Activated T-helper 2 cell treated with anti-CD3 and anti-CD28 coated beads, Interferon-gamma antibody, Interleukin-2, Interleukin-4, amounts not matched to agents 10 μg/mL and 5 μg/mL and 100 μg/mL, durations not matched to agents 14 hours and 24 hours and 36 hours (primary cell): ENCODE data around the gene SERAC1. TPM values are rescaled to one million over a fixed set of nuclear protein-coding genes. Genes with fewer than 3 reads are reported as not detected.
A peak's percentile ranks its signal among the peaks of the same experiment; 100 is the strongest.

Experiments
- DNase-seq: peaks from one replicate; pipeline ENCODE4 v3.0.0; 2021; ENCODE audit warnings: low spot score
- H3K27ac Mint-ChIP-seq: one replicate; pipeline ENCODE4 v1.8.0; 2021; ENCODE audit warnings: mixed read lengths
- H3K27me3 Mint-ChIP-seq: one replicate; pipeline ENCODE4 v1.8.0; 2021; ENCODE audit warnings: low read depth, mixed read lengths
- H3K36me3 Mint-ChIP-seq: one replicate; pipeline ENCODE4 v1.8.0; 2021; ENCODE audit warnings: low read depth, mixed read lengths
- H3K4me1 Mint-ChIP-seq: one replicate; pipeline ENCODE4 v1.8.0; 2021; ENCODE audit warnings: low read depth, mixed read lengths
- H3K4me3 Mint-ChIP-seq: one replicate; pipeline ENCODE4 v1.8.0; 2021; ENCODE audit warnings: low read depth, mild to moderate bottlenecking, moderate library complexity, mixed read lengths
- H3K9me3 Mint-ChIP-seq: one replicate; pipeline ENCODE4 v1.8.0; 2021; ENCODE audit warnings: mixed read lengths
- intact Hi-C: fragments of 100-400 bp; cut with micrococcal nuclease; formaldehyde crosslinking; loops from one replicate; pipeline ENCODE4 v1.15.1; 2023
- total RNA-seq: library from RNA; stranded (reverse); gene quantifications from 2 replicates; pipeline ENCODE4 v1.2.3, GENCODE V29; 2022

The SERAC1 gene
- total RNA-seq, 1 donor from 2014 or later, result 6.6 TPM

DNA sequence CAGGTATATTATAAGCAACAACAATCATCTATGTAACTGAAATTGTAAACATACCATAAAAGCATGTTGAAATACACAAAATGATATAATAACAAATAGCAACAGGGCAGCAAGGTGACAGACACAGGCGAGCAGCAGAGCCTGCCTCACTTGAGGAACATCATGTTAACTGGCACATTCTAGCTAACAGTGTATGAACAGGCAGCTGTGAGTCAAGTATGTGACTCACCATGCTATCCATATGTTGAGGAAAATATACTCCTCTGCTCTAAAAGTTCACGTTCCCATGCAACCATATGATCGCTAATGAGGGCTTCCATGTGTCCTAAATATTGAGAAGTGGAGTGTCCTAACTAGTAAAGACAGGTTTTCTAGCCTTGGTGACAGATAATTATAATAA lies 18.4 kb downstream of the SERAC1 start:
- H3K4me3 Mint-ChIP-seq, result no peak overlapping the region
- peaks cover 15% of the 10 kb centered on the region for H3K36me3 Mint-ChIP-seq
- H3K27me3 Mint-ChIP-seq, result no peaks in the 10 kb centered on the region
- no peak overlapping the region for H3K27ac Mint-ChIP-seq
- H3K4me1 Mint-ChIP-seq, result no peaks in the 10 kb centered on the region
- intact Hi-C loops, result no loop called here
- H3K9me3 Mint-ChIP-seq, result no peaks in the 10 kb centered on the region
- DNase-seq, result no peak

DNA sequence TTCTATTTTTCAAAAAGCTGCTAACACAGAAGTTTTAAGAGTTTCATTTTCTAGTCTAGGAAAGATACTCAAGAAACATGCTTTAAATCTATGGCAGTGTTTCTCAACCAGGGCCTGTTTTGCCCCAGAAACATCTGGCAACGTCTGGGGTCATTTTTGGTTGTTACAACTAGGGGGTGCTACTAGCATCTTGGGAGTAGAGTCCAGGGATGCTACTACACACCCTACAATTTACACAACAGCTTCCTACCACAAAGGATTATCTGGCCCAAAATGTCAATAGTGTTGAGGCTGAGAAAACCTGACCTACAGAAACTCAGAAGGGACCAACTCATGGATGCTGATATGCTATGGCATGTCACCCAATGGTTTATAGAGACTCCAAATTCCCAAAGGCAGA lies 24.4 kb downstream of the SERAC1 start:
- Mint-ChIP-seq H3K27ac (no peak overlapping the region), H3K36me3 (peaks cover 27% of the 10 kb centered on the region)
- DNase-seq, result no peak

DNA sequence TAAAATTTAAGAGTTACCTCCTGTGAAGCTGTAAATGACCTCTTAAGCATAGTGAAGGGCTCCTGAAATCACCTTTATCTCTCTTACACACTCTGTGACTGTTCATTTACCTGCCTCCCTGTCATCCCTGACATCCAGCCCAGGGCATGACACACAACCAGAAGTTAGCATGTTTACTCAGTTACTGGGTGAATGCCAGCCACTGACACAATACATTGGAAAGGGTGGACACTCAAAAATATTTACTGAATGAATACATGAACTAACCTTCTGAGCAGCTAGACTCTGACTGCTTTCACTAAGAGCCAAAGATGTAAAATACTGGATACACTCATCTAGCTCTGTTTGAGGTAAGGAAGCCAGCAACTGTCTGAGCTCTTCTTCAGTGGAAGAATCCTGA lies 25.3 kb downstream of the SERAC1 start:
- H3K9me3 Mint-ChIP-seq, result no peaks in the 10 kb centered on the region
- H3K4me3 Mint-ChIP-seq, result no peak overlapping the region
- no peak overlapping the region for H3K27ac Mint-ChIP-seq
- H3K36me3 Mint-ChIP-seq, result peaks cover 24% of the 10 kb centered on the region
- intact Hi-C loops, result no loop called here
- peaks cover 8% of the 10 kb centered on the region for H3K4me1 Mint-ChIP-seq
- no peak for DNase-seq
- H3K27me3 Mint-ChIP-seq, result no peaks in the 10 kb centered on the region

More for the DNA sequence above, 24.4 kb downstream of the SERAC1 start:
- Mint-ChIP-seq H3K4me3 (no peak overlapping the region), H3K4me1 (peaks cover 5% of the 10 kb centered on the region), H3K27me3 (no peaks in the 10 kb centered on the region), H3K9me3 (no peaks in the 10 kb centered on the region)
- intact Hi-C loops, result no loop called here

DNA sequence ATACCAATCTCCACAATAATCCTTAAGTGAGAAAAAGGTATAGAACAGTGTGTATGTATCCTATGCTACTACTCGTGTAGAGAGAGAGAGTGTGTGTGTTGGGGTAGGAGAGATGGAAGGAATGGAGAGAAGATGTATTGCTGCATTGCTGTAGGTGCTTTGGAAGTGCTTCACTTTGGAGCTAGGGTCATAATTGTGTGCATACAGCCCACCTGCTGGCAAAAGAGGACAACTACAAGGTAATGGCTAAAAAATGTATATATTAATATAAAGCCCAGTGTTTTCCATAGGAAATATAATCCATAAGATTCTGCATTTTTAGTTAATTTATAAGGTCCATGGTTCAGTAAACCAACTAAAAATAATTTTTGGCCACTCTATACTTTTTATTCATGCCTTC lies 36.1 kb downstream of the SERAC1 start:
- no peaks in the 10 kb centered on the region for H3K4me1 Mint-ChIP-seq
- no peaks in the 10 kb centered on the region for H3K27me3 Mint-ChIP-seq
- no peak overlapping the region for H3K27ac Mint-ChIP-seq
- H3K36me3 Mint-ChIP-seq, result peaks cover 10% of the 10 kb centered on the region
- H3K4me3 Mint-ChIP-seq, result no peak overlapping the region
- H3K9me3 Mint-ChIP-seq, result no peaks in the 10 kb centered on the region
- intact Hi-C loops, result no loop called here
- DNase-seq, result no peak

DNA sequence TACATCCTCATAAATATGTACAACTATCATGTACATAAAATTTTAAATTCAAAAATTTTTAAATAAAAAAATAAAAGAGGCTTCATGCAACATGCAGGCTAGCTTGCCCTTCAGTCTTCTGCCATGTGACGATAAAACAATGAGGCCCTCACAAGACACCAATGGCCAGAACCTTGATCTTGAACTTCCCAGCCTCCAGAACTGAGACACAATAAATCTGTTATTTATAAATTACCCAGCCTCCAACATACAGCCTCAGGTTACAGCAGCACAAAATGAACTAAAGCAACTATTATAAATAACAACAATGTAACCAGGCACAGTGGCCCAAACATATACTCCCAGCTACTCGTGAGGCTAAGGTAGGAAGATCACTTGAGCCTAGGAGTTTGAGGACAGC lies 42.8 kb downstream of the SERAC1 start:
- no peak overlapping the region for H3K4me3 Mint-ChIP-seq

DNA sequence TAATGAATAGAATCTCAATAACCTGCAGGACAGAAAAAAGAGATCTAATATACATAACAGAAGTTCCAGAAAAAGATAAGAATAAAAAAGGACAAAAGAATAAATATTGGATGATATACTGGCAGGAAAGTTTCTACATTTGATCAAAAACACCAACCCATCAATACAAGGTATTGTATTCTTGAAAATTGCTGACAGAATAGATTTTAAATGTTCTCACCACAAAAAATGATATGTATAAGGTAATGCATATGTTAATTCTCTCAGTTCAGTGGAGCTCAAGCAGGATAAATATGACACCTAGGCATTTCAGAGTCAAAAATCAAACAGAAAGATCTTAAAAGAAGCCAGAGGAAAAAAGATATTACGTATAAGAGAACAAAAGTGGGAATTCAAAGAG lies 43.8 kb downstream of the SERAC1 start:
- Mint-ChIP-seq H3K4me3 (no peak overlapping the region), H3K27ac (no peak overlapping the region), H3K4me1 (no peaks in the 10 kb centered on the region), H3K36me3 (peaks cover 18% of the 10 kb centered on the region), H3K9me3 (no peaks in the 10 kb centered on the region), H3K27me3 (no peaks in the 10 kb centered on the region)
- no peak for DNase-seq
- intact Hi-C loops, result no loop called here

More for the DNA sequence above, 42.8 kb downstream of the SERAC1 start:
- intact Hi-C loops, result no loop called here
- peaks cover 18% of the 10 kb centered on the region for H3K36me3 Mint-ChIP-seq
- no peak for DNase-seq
- no peaks in the 10 kb centered on the region for H3K9me3 Mint-ChIP-seq
- H3K27ac Mint-ChIP-seq, result no peak overlapping the region
- no peaks in the 10 kb centered on the region for H3K4me1 Mint-ChIP-seq
- H3K27me3 Mint-ChIP-seq, result no peaks in the 10 kb centered on the region

DNA sequence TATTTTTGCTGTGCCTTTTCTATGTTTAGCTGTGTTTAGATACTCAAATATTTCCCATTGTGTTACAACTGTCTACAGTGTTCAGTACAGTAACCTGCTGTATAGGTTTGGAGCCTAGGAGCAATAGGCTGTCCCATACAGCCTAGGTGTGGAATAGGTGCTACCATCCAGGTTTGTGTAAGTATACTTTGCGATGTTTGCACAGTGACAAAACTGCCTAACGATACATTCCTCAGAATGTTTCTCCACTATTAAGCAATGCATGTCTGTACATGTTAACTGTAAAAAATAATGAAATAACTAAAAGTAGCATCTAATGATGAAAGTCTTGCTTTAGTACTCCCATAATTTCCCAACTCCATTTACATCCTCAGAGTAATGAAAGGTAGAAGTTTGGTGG lies 46.0 kb downstream of the SERAC1 start:
- DNase-seq, result no peak
- no peaks in the 10 kb centered on the region for H3K27me3 Mint-ChIP-seq
- H3K4me3 Mint-ChIP-seq, result no peak overlapping the region
- H3K9me3 Mint-ChIP-seq, result no peaks in the 10 kb centered on the region
- intact Hi-C loops, result no loop called here
- no peak overlapping the region for H3K27ac Mint-ChIP-seq
- no peaks in the 10 kb centered on the region for H3K4me1 Mint-ChIP-seq
- H3K36me3 Mint-ChIP-seq, result peaks cover 12% of the 10 kb centered on the region

DNA sequence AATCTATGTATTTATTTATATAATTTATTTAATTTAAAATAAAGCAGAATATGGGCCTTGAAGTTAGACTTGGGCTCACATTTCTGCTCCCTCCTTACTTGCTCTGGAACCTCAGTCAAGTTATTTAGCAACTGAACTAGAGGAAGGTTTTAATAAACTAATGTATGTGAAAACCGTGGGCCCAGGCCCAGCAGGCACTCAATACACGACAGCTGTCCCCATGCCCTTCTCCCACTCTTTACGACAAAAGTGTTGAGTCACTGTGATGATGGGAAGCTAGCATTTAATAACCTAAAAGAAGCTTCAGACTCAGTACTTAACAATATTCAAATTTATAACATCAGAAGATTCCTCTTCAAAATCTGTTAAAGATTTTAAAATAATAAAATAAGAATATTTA lies 46.7 kb downstream of the SERAC1 start:
- DNase-seq, result no peak

DNA sequence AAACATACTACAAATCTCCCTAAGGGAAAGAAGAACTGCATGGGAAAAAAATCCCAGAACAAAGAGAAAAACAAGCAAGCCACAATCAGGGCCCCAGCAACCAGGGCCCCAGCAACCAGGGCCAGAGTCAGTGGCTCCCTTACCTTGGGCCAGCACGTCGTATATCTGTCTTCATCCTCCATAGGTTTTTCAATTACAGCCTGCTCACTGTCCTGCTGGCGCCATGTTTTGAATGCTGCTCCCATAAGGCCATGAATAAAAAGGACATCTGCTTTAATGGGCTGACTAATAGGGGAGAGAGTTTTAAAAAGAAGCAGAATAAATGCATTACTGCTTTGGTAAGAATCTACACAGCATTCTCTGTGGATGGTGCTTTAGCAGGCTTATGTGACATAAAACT lies 49.2 kb downstream of the SERAC1 start:
- Mint-ChIP-seq H3K36me3 (peaks cover 12% of the 10 kb centered on the region), H3K27ac (no peak overlapping the region), H3K27me3 (no peaks in the 10 kb centered on the region), H3K9me3 (no peaks in the 10 kb centered on the region), H3K4me1 (peaks cover 2% of the 10 kb centered on the region), H3K4me3 (no peak overlapping the region)
- intact Hi-C loops, result no loop called here
- DNase-seq, result no peak

More for the DNA sequence above, 46.7 kb downstream of the SERAC1 start:
- intact Hi-C loops, result no loop called here
- no peaks in the 10 kb centered on the region for H3K27me3 Mint-ChIP-seq
- no peak overlapping the region for H3K4me3 Mint-ChIP-seq
- no peaks in the 10 kb centered on the region for H3K9me3 Mint-ChIP-seq
- no peak overlapping the region for H3K27ac Mint-ChIP-seq
- no peaks in the 10 kb centered on the region for H3K4me1 Mint-ChIP-seq
- H3K36me3 Mint-ChIP-seq, result peaks cover 12% of the 10 kb centered on the region

DNA sequence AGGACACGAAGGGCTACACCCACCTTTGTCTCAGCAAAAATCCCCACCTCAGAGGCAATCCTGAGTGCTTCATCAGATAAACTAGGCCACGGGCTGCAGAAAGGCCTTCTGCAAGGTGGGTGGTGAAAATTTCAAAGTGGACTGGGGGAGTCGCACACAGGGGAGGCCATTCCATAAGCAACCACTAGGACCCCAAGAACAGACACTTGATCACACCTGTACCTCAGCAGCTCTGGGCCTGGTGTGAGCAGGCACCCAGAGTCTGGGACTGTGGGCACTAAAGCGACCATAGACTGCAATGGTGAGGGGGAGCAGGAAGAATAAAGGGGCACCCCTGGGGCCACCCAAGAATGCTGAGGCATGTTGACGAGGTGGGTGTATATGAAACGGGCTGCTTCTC lies 52.6 kb downstream of the SERAC1 start:
- H3K4me1 Mint-ChIP-seq, result peaks cover 4% of the 10 kb centered on the region
- H3K36me3 Mint-ChIP-seq, result peaks cover 19% of the 10 kb centered on the region
- H3K27ac Mint-ChIP-seq, result peak overlapping the region; percentile 5
- no peak for DNase-seq
- intact Hi-C loops, result no loop called here
- no peak overlapping the region for H3K4me3 Mint-ChIP-seq
- no peaks in the 10 kb centered on the region for H3K27me3 Mint-ChIP-seq
- H3K9me3 Mint-ChIP-seq, result no peaks in the 10 kb centered on the region

DNA sequence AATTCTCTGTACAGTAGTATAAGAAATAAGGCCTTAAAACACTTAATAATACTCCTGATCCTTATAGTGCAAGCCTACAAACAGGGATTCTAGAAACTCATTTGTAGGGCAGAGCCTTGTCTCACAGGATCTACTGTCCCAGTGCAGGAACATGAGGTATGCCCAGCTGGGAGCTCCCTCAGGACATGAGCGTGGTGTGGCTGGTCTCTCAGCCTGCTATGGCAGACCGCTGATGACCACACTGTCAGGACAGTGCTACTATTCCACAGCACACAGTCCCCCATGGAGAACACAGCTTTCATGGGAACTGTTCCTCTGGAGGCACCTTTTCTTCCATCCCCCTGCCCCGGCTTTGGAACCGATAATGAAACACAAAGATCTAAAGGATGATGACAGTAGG lies 53.0 kb downstream of the SERAC1 start:
- DNase-seq, result no peak
- peaks cover 19% of the 10 kb centered on the region for H3K36me3 Mint-ChIP-seq
- peaks cover 4% of the 10 kb centered on the region for H3K4me1 Mint-ChIP-seq
- H3K9me3 Mint-ChIP-seq, result no peaks in the 10 kb centered on the region
- H3K27me3 Mint-ChIP-seq, result no peaks in the 10 kb centered on the region
- peak overlapping the region; percentile 5 for H3K27ac Mint-ChIP-seq
- no peak overlapping the region for H3K4me3 Mint-ChIP-seq
- intact Hi-C loops, result no loop called here

DNA sequence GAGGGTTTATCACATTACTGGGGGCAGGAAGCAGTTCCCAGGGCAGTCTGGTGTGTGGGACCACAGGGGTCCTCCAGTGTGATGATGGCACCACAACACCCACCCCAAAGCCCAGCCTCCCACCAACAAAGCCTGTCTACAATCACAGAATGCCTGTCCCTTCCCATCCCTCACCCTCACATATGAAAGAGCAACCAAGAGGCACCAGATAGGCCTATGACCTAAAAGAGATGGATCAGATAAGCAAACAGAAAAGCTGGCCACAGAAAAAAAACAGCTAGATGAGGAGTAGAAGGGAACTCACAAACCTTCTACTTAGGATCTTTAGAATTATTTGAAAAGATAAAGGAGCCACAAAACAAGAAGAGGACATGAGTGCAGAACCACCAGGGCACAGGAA lies 54.3 kb downstream of the SERAC1 start:
- Mint-ChIP-seq H3K4me3 (no peak overlapping the region), H3K4me1 (peaks cover 4% of the 10 kb centered on the region), H3K36me3 (peaks cover 26% of the 10 kb centered on the region), H3K27me3 (no peaks in the 10 kb centered on the region), H3K27ac (no peak overlapping the region), H3K9me3 (no peaks in the 10 kb centered on the region)
- no peak for DNase-seq
- intact Hi-C loops, result no loop called here

DNA sequence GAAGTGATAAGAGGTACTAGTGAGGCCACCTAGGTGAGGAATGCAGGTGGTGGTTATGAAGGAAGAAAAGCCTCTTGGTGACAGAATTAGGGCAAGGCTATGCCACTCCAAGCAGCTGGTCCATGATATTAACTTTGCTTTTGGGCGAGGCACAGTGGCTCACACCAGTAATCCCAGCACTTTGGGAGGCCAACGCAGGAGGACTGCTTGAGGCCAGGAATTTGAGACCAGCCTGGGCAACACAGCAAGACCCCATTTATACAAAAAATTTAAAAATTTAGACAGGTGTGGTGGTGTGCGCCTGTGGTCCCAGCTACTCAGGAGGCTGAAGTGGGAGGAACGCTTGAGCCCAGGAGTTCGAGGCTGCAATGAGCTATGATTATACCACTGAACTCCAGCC lies 56.1 kb downstream of the SERAC1 start:
- no peak for DNase-seq
- Mint-ChIP-seq H3K9me3 (no peaks in the 10 kb centered on the region), H3K27me3 (no peaks in the 10 kb centered on the region), H3K27ac (no peak overlapping the region), H3K36me3 (peaks cover 24% of the 10 kb centered on the region), H3K4me3 (no peak overlapping the region), H3K4me1 (peaks cover 4% of the 10 kb centered on the region)
- intact Hi-C loops, result no loop called here

DNA sequence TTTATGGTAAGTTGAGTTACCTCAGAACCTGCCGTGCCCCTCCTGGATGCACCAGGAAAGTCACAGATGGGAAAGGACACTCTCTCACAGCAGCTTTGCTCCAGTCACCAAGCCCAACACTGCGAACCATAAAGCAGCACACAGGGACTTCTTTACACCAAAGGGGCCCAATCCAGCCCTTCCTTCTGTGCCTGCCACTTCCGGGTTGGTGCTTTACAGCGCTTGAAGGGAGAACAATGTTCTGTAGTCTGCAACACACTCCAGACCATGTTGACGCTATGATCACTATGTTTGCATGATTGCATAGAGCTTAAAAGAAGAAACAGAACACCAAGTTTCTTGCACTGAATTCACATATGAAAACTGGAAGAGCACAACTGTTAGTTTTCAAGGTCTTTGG lies 57.1 kb downstream of the SERAC1 start:
- Mint-ChIP-seq H3K9me3 (no peaks in the 10 kb centered on the region), H3K27ac (no peak overlapping the region), H3K27me3 (no peaks in the 10 kb centered on the region), H3K4me1 (peaks cover 4% of the 10 kb centered on the region), H3K36me3 (peaks cover 24% of the 10 kb centered on the region), H3K4me3 (no peak overlapping the region)
- intact Hi-C loops, result no loop called here
- no peak for DNase-seq
